Measurements from ENCODE around the gene ZMAT5.

The ZMAT5 gene

GRCh38 chr22:29683536-29683935, 83.3 kb downstream of the ZMAT5 start:
- DNase-seq (ENCODE audit: low spot score), result no peak
